Left ventricle myocardium inferior (tissue), 1 donor: ENCODE results near the gene AFDN. TPM values are rescaled to one million over a fixed set of nuclear protein-coding genes. Genes with fewer than 3 reads are reported as not detected.

Experiments used
- DNase-seq: peaks from one replicate; pipeline ENCODE4 v3.0.0-alpha.2; 2020
- H3K27ac ChIP-seq: fragments of 200-600 bp; replicated peaks from 2 replicates; pipeline ENCODE4 v1.8.0; 2021
- H3K27me3 ChIP-seq: fragments of 200-600 bp; 2 replicates; pipeline ENCODE4 v1.8.0; 2021; ENCODE audit warnings: low read depth
- H3K36me3 ChIP-seq: fragments of 200-600 bp; 2 replicates; pipeline ENCODE4 v1.8.0; 2021
- H3K4me1 ChIP-seq: fragments of 200-600 bp; 2 replicates; pipeline ENCODE4 v1.8.0; 2021
- H3K4me3 ChIP-seq: fragments of 200-600 bp; 2 replicates; pipeline ENCODE4 v1.8.0; 2021; ENCODE audit warnings: mild to moderate bottlenecking, moderate library complexity
- H3K9me3 ChIP-seq: fragments of 200-600 bp; replicated peaks from 2 replicates; pipeline ENCODE4 v1.8.0; 2021
- CTCF ChIP-seq: fragments of 200-600 bp; IDR thresholded peaks from 2 replicates; pipeline ENCODE4 v1.8.0; 2021; ENCODE audit warnings: antibody characterized with exemption, mild to moderate bottlenecking, borderline replicate concordance
- intact Hi-C: fragments of 100-400 bp; cut with micrococcal nuclease; formaldehyde crosslinking; loops from one replicate; pipeline ENCODE4 v1.11.0; 2022
- total RNA-seq: library from RNA; stranded (reverse); fragmentation: NEBNext Ultra II Directional; extraction: Animal tissue kit (Norgen Biotek cat#: 25700); gene quantifications from one replicate; pipeline ENCODE4 v1.2.1, GENCODE V29; 2021
- donor health status: DM: no; HTN: yes; CAD: no; lungs with severe emphysema.

The AFDN gene
- total RNA-seq, 1 donor from 2014 or later: 54.9 TPM

- no peak for DNase-seq
- Histone ChIP-seq H3K4me1 (peaks cover 35% of the 10 kb centered on the region), H3K27ac (peak overlapping the region; percentile 82), H3K27me3 (no peaks in the 10 kb centered on the region), H3K4me3 (peak overlapping the region; percentile 62), H3K9me3 (no peaks in the 10 kb centered on the region), H3K36me3 (peaks cover 36% of the 10 kb centered on the region)
- TF ChIP-seq CTCF: no peak
- intact Hi-C loops: no loop called here
Observed at GRCh38 chr6:167933847-167934246, 107.1 kb downstream of the AFDN start.

GRCh38 chr6:167934426-167934864 lies 107.7 kb downstream of the AFDN start:
- no peak for TF ChIP-seq CTCF
- Histone ChIP-seq H3K27me3 (no peaks in the 10 kb centered on the region), H3K4me3 (peak overlapping the region; percentile 62), H3K27ac (peak overlapping the region; percentile 82), H3K9me3 (no peaks in the 10 kb centered on the region), H3K4me1 (peaks cover 35% of the 10 kb centered on the region), H3K36me3 (peaks cover 31% of the 10 kb centered on the region)
- no peak for DNase-seq
- intact Hi-C loops: no loop called here

- H3K4me1 ChIP-seq: peaks cover 35% of the 10 kb centered on the region
- intact Hi-C loops: no loop called here
- no peaks in the 10 kb centered on the region for H3K27me3 ChIP-seq
- H3K36me3 ChIP-seq: peaks cover 21% of the 10 kb centered on the region
- peak overlapping the region; percentile 82 for H3K27ac ChIP-seq
- no peak for TF ChIP-seq CTCF
- H3K4me3 ChIP-seq: peak overlapping the region; percentile 62
- no peak for DNase-seq
- H3K9me3 ChIP-seq: no peaks in the 10 kb centered on the region
Observed at GRCh38 chr6:167936051-167936450, 109.3 kb downstream of the AFDN start.

- H3K36me3 ChIP-seq: peaks cover 12% of the 10 kb centered on the region
- H3K4me1 ChIP-seq: peaks cover 35% of the 10 kb centered on the region
- H3K4me3 ChIP-seq: peak overlapping the region; percentile 62
- H3K9me3 ChIP-seq: no peaks in the 10 kb centered on the region
- H3K27ac ChIP-seq: peak overlapping the region; percentile 82
- intact Hi-C loops: no loop called here
- no peak for DNase-seq
- no peak for TF ChIP-seq CTCF
- no peaks in the 10 kb centered on the region for H3K27me3 ChIP-seq
Observed at GRCh38 chr6:167937301-167937700, 110.6 kb downstream of the AFDN start.

- no peak for DNase-seq
- Histone ChIP-seq H3K4me3 (peak overlapping the region; percentile 62), H3K4me1 (peaks cover 26% of the 10 kb centered on the region), H3K9me3 (no peaks in the 10 kb centered on the region), H3K27ac (peak overlapping the region; percentile 82), H3K27me3 (no peaks in the 10 kb centered on the region), H3K36me3 (peaks cover 16% of the 10 kb centered on the region)
- intact Hi-C loops: no loop called here
- TF ChIP-seq CTCF: no peak
Observed at GRCh38 chr6:167937948-167938911, 111.5 kb downstream of the AFDN start.
